ENCODE measurements around the gene TREML4.
"Not testable (repeated sequence)": the region's sequence is repeated elsewhere in the genome, so short reads cannot be mapped to it uniquely, and the experiment has no call there.

The TREML4 gene

DNA sequence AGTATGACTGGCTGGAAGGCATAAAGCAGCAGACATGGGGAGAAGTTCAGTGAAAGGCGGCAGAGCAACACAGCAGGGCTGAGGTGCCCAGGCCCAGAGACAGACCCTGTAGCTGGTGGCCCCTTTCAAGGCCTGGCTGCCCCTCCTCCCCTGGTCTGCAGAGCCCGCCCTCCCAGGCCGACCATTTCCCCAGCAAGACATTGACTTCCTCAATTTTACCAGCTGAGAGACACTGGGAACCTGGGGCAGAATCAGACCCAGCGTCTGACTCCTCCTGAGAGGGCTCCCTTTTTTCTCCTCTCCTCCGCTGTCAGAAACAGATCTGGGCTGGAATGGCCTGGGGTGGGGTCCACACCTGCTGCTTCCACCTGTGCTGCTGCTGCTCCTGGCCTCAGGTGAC, at the start of gene TREML4:
TREML4 (plus strand) TSS at position 254 of the 400 bp plus-strand sequence; CDS start at position 333, 79 bp downstream.
- DNase-seq (ENCODE audit: low read depth), result no peak

- no peak for DNase-seq (ENCODE audit: low read depth)
Measured at GRCh38 chr6:41179163-41179562, 49.0 kb upstream of the TREML4 start.

GRCh38 chr6:41181566-41181965, 46.6 kb upstream of the TREML4 start:
- no peak for DNase-seq (ENCODE audit: low read depth)

- peak; percentile 33 for DNase-seq (ENCODE audit: low read depth)
Measured at GRCh38 chr6:41182069-41183034, 45.8 kb upstream of the TREML4 start.

DNA sequence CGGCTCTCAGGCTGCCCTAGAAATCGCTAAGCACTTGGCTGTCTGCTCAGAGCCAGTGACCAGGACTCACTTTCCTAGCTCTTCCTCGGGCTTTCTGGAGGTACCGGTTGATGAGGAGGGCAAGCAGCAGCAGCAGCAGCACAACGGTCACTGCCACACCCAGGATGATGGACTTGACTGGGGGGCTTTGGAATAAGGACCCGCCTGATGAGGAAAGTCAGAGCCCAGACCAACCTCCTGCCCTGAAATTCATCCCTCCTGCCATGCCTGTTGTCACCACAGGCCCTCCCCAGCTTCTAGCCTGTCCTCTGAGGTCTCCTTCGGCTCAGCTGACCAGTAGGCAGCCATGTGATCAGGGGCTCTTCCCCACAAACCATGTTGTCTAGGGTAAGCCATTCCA, 43.4 kb upstream of the TREML4 start:
- DNase-seq (ENCODE audit: low read depth), result no peak

DNA sequence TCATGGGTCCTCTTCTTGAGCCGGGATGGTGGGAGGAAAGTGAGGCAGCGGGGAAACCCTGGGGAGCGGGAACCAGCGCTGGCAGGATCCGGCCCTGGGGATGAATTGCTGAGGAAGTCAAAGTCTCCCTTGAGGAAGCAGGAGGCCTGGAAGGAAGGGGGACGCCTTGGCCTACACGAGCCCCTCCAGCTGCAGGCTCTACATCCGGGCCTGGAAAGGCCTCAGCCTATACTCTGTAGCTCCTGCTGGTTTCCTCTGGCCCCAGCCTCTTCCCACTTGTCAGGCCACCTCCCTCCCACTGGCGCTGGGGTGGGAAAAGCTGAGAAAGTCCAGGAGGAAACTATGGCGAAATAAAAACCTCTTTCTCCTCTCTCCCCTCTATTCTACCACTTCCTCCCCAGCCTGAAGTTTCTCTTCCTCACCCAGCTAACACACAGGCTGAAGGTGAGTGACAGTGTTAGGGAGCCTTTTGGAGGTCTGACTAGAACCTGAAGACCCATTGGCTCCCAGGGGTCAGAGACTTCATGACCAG, 42.1 kb upstream of the TREML4 start:
- DNase-seq (ENCODE audit: low read depth), result no peak

GRCh38 chr6:41187924-41188886, 39.9 kb upstream of the TREML4 start:
- no peak for DNase-seq (ENCODE audit: low read depth)

GRCh38 chr6:41189046-41189445, 39.1 kb upstream of the TREML4 start:
- not testable (repeated sequence) for DNase-seq (ENCODE audit: low read depth)

- no peak for DNase-seq (ENCODE audit: low read depth)
Measured at GRCh38 chr6:41189967-41190366, 38.2 kb upstream of the TREML4 start.

GRCh38 chr6:41190791-41191190, 37.4 kb upstream of the TREML4 start:
- no peak for DNase-seq (ENCODE audit: low read depth)

DNA sequence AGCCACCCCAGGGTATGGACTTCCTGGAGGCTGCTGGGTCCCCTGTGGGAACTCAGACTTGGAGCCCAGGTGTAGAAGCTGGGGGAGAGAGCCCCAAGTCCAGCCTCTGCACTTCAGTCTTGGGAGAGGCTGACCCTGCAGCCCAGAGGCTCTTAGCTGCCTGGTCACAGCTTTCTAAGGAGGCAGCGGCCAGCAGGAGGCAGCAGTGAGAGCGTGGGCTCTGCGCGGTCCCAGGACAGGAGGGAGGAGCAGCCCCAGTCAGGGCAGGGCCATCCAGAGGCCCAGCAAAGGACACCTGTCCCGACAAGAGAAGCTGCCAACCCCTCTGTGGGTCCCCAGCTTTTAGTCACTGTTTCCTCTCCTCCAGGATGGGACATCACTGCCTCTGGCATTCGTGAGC, 36.6 kb upstream of the TREML4 start:
- no peak for DNase-seq (ENCODE audit: low read depth)

- DNase-seq (ENCODE audit: low read depth), result no peak
Measured at GRCh38 chr6:41193171-41193734, 34.9 kb upstream of the TREML4 start.

- no peak for DNase-seq (ENCODE audit: low read depth)
Measured at GRCh38 chr6:41193884-41194283, 34.3 kb upstream of the TREML4 start.

GRCh38 chr6:41194386-41194785, 33.8 kb upstream of the TREML4 start:
- no peak for DNase-seq (ENCODE audit: low read depth)

DNA sequence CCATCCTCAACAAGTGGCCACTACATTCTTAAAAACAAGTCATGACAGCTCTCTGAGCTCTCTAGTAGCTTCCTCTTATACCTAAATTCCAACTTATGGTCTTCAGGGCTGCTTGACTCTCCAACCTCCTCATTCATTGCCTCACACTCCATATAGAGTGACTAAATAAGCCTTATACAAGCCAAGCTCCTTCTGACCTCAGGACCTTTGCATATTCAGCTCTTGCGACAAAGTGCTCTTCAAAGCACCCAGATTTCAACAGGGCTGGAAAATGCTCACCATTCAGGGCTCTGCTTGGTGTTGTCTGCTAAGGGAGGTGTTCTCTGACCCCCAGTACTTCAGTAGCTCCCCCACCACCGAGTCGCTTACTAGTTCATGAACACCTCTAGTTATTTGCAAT, 30.9 kb upstream of the TREML4 start:
- DNase-seq (ENCODE audit: low read depth), result no peak

GRCh38 chr6:41199552-41200246, 28.4 kb upstream of the TREML4 start:
- DNase-seq (ENCODE audit: low read depth), result no peak

DNA sequence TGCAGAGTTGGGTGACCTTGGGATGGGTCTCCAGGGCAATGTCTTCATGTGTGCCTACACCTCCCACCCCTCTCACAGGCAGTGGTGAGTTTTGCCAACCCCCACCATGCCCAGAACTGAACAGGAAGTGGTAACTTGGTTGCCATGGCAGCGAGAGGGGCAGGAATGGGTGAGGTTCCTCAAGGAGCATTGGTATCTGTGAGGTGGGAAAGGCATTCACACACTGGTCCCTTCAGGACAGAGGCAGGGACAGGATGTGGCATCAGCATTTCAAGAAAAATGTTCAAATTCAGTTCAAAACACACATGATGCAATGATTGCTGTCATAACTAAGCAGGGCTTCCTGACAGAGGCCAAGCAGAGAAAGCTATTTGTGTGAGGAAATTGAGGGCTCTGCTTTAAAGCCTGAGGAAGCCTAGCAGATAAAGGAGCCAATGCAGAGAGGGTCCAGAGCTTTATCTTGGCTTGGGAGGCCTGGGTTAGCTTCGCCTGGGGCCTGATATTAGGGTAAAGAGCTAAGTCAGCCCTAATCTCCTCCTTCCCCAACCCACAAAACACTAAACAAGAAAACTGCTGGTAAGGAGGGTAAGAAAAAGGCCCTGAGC, 27.8 kb upstream of the TREML4 start:
- peak; percentile 35 for DNase-seq (ENCODE audit: low read depth)

GRCh38 chr6:41200901-41201763, 27.0 kb upstream of the TREML4 start, which contains the start of gene TREML2:
Gene TREML2, minus strand, starts transcription at chr6:41201149. Its CDS starts 141 bp downstream, at chr6:41201008.
- DNase-seq (ENCODE audit: low read depth), result no peak

GRCh38 chr6:41201764-41202173, 26.4 kb upstream of the TREML4 start:
- DNase-seq (ENCODE audit: low read depth), result no peak

DNA sequence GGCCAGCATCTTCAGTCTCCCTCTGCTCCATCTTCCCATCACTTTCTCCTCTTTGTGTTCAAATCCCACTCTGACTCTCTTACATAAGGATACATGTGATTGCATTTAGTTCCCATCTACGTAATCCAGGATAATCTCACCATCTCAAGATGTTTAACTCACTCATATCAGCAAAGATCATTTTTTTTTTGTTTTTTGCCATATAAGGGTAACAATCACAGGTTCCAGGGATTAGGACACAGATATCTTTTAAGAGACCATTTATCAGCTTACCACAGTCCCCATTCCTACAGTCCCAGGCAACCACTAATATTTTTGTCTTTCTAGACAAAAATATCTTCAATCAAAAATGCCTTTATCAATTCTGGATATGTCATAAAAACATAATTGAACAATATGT, 24.0 kb upstream of the TREML4 start:
- DNase-seq (ENCODE audit: low read depth), result no peak
